CD14-positive monocyte (primary cell): ENCODE data around the gene SLC19A2. TPM values are rescaled to one million over a fixed set of nuclear protein-coding genes. Genes with fewer than 3 reads are reported as not detected.

Source experiments
- DNase-seq, 3 donors: peaks; one replicate each; pipeline ENCODE4 v3.0.0-alpha.2; 2011 to 2022
- H2AFZ ChIP-seq: 2 replicates; pipeline ENCODE4 v1.6.0; 2012; ENCODE audit warnings: mild to moderate bottlenecking, low read depth, low read length, inconsistent platforms; ENCODE audit not compliant: insufficient read depth, poor library complexity, severe bottlenecking
- H3K27ac ChIP-seq, 2 donors: 1 replicate in 1 of 2; 2 replicates in 1 of 2; pipeline ENCODE4 v1.5.1; 2012 to 2013; ENCODE audit warnings: low read length in 2 of 2, control low read depth in 1 of 2, inconsistent platforms in 1 of 2, low read depth in 1 of 2, mild to moderate bottlenecking in 1 of 2
- H3K27me3 ChIP-seq, 2 donors: one replicate each; pipeline versions ENCODE4 v1.6.0 to v1.6.1; 2011 to 2013; ENCODE audit warnings: low read length in 2 of 2; ENCODE audit not compliant: control insufficient read depth in 2 of 2, insufficient read depth in 2 of 2
- H3K36me3 ChIP-seq, 2 donors: replicated peaks in 1 of 2; 1 replicate in 1 of 2; 2 replicates in 1 of 2; pipeline versions ENCODE4 v1.5.1 to v1.6.1; 2012 to 2013; ENCODE audit warnings: low read length in 2 of 2, control low read depth in 1 of 2, inconsistent platforms in 1 of 2, mild to moderate bottlenecking in 1 of 2; ENCODE audit not compliant: insufficient read depth in 2 of 2, control insufficient read depth in 1 of 2
- H3K4me1 ChIP-seq, 2 donors: 1 replicate in 1 of 2; 2 replicates in 1 of 2; pipeline versions ENCODE4 v1.5.1 to v1.6.1; 2012 to 2013; ENCODE audit warnings: low read length in 2 of 2, control low read depth in 1 of 2, inconsistent platforms in 1 of 2, mild to moderate bottlenecking in 1 of 2, moderate library complexity in 1 of 2; ENCODE audit not compliant: insufficient read depth in 2 of 2, control insufficient read depth in 1 of 2
- H3K4me2 ChIP-seq: replicated peaks from 2 replicates; pipeline ENCODE3; 2012; ENCODE audit warnings: low read length, moderate library complexity, mild to moderate bottlenecking; ENCODE audit not compliant: poor library complexity, severe bottlenecking; ENCODE audit errors: extremely low read depth
- H3K4me3 ChIP-seq, 3 experiments: fragments of 200-600 bp in 1 of 3; sonication (generic) in 1 of 3; replicated peaks in 1 of 3; 1 replicate in 2 of 3; 2 replicates in 1 of 3; pipeline ENCODE4 v1.5.1; 2011 to 2013; ENCODE audit warnings: low read length in 3 of 3, mild to moderate bottlenecking in 3 of 3, control low read depth in 2 of 3, low read depth in 2 of 3, inconsistent platforms in 1 of 3, moderate library complexity in 1 of 3
- H3K79me2 ChIP-seq: 2 replicates; pipeline ENCODE4 v1.6.0; 2012; ENCODE audit warnings: mild to moderate bottlenecking, control low read depth, inconsistent platforms, low read length, moderate library complexity; ENCODE audit not compliant: insufficient read depth
- H3K9ac ChIP-seq: 2 replicates; pipeline ENCODE4 v1.6.0; 2017; ENCODE audit warnings: low read length, mild to moderate bottlenecking; ENCODE audit not compliant: insufficient read depth, poor library complexity, severe bottlenecking
- H3K9me3 ChIP-seq, 2 donors: replicated peaks in 1 of 2; 1 replicate in 1 of 2; 2 replicates in 1 of 2; pipeline versions ENCODE4 v1.5.1 to v1.6.1; 2012 to 2013; ENCODE audit warnings: low read length in 2 of 2, control low read depth in 1 of 2; ENCODE audit not compliant: control insufficient read depth in 1 of 2, insufficient read depth in 1 of 2
- H4K20me1 ChIP-seq: 2 replicates; pipeline ENCODE4 v1.6.0; 2012; ENCODE audit warnings: mild to moderate bottlenecking, low read length, control low read depth, moderate library complexity; ENCODE audit not compliant: insufficient read depth
- H3K27ac Mint-ChIP-seq, 7 donors: one replicate each; pipeline ENCODE4 v1.8.0; 2020; ENCODE audit warnings: mild to moderate bottlenecking in 7 of 7, mixed read lengths in 7 of 7, moderate library complexity in 6 of 7, inconsistent platforms in 2 of 7
- H3K27me3 Mint-ChIP-seq, 3 donors: one replicate each; pipeline ENCODE4 v1.8.0; 2021 to 2022; ENCODE audit warnings: low read depth in 3 of 3, mild to moderate bottlenecking in 3 of 3, mixed read lengths in 3 of 3, moderate library complexity in 3 of 3, inconsistent platforms in 1 of 3
- H3K36me3 Mint-ChIP-seq, 2 donors: one replicate each; pipeline ENCODE4 v1.8.0; 2020; ENCODE audit warnings: mixed read lengths in 2 of 2, inconsistent platforms in 1 of 2, mild to moderate bottlenecking in 1 of 2
- H3K4me1 Mint-ChIP-seq: one replicate; pipeline ENCODE4 v1.8.0; 2020; ENCODE audit warnings: mild to moderate bottlenecking, mixed read lengths
- H3K4me3 Mint-ChIP-seq, 2 donors: one replicate each; pipeline ENCODE4 v1.8.0; 2020; ENCODE audit warnings: mild to moderate bottlenecking in 2 of 2, mixed read lengths in 2 of 2, moderate library complexity in 1 of 2
- H3K9me3 Mint-ChIP-seq, 7 donors: one replicate each; pipeline ENCODE4 v1.8.0; 2020 to 2022; ENCODE audit warnings: mixed read lengths in 7 of 7, mild to moderate bottlenecking in 6 of 7, moderate library complexity in 6 of 7, inconsistent platforms in 2 of 7
- CTCF ChIP-seq: fragments of 200-600 bp; IDR thresholded peaks from one replicate; pipeline ENCODE4 v1.8.0; 2022; ENCODE audit warnings: antibody characterized with exemption, mild to moderate bottlenecking
- WGBS: methylation state at CpG from one replicate; pipeline ENCODE4 v1.1.5; 2013; ENCODE audit warnings: missing lambda C conversion rate; ENCODE audit not compliant: insufficient coverage; 5-methylcytosine and 5-hydroxymethylcytosine counted together
- intact Hi-C, 2 donors: fragments of 100-400 bp; cut with micrococcal nuclease; formaldehyde crosslinking; loops; one replicate each; pipeline versions ENCODE4 v1.15.0 to v1.15.1; 2023
- polyA plus RNA-seq, 3 donors: library from polyadenylated mRNA; depleted of rRNA in 1 of 3; unstranded in 2 of 3; stranded (reverse) in 1 of 3; fragments of 300-500 nt in 2 of 3; fragments of >200 nt in 1 of 3; fragmentation: Illumina TruSeq in 2 of 3; gene quantifications; 1 replicate in 2 of 3; 2 replicates in 1 of 3; pipeline ENCODE4 v1.2.3, GENCODE V29; 2012 to 2021

The SLC19A2 gene
- polyA plus RNA-seq, 3 donors, result 0.52 to 3.2 (median 0.81) TPM

- Histone ChIP-seq H3K79me2 (no peaks in the 10 kb centered on the region), H3K4me3 (no peak overlapping the region), H3K27ac (no peak overlapping the region), H3K9me3 (no peaks in the 10 kb centered on the region), H3K36me3 (peaks cover 59 to 74% of the 10 kb centered on the region in 2 donors), H4K20me1 (no peaks in the 10 kb centered on the region), H3K4me1 (peaks cover 6 to 12% of the 10 kb centered on the region in 2 donors), H2AFZ (no peak overlapping the region), H3K27me3 (no peaks in the 10 kb centered on the region), H3K4me2 (no peak overlapping the region), H3K9ac (no peak overlapping the region)
- Mint-ChIP-seq H3K36me3 (peaks cover 69 to 77% of the 10 kb centered on the region in 2 donors), H3K27ac (no peak overlapping the region), H3K9me3 (no peaks in the 10 kb centered on the region), H3K4me3 (no peak overlapping the region), H3K4me1 (peaks cover 8% of the 10 kb centered on the region), H3K27me3 (no peaks in the 10 kb centered on the region)
- no peak for DNase-seq
- intact Hi-C loops, result no loop called here
- no peak for TF ChIP-seq CTCF
These were observed 29.9 kb upstream of the SLC19A2 start for GRCh38 chr1:169515641-169516040.

- Histone ChIP-seq H3K9ac (no peak overlapping the region), H4K20me1 (no peaks in the 10 kb centered on the region), H3K4me3 (no peak overlapping the region), H3K27me3 (no peaks in the 10 kb centered on the region), H3K4me2 (no peak overlapping the region), H3K9me3 (no peaks in the 10 kb centered on the region), H3K4me1 (peaks cover 6 to 12% of the 10 kb centered on the region in 2 donors), H3K27ac (no peak overlapping the region), H2AFZ (no peak overlapping the region), H3K36me3 (peaks cover 49 to 64% of the 10 kb centered on the region in 2 donors), H3K79me2 (no peaks in the 10 kb centered on the region)
- H3K27me3 Mint-ChIP-seq, result no peaks in the 10 kb centered on the region
- peaks cover 8% of the 10 kb centered on the region for H3K4me1 Mint-ChIP-seq
- H3K4me3 Mint-ChIP-seq, result no peak overlapping the region
- intact Hi-C loops, result no loop called here
- no peak for DNase-seq
- peaks cover 61 to 68% of the 10 kb centered on the region in 2 donors for H3K36me3 Mint-ChIP-seq
- H3K9me3 Mint-ChIP-seq, result no peaks in the 10 kb centered on the region
- TF ChIP-seq CTCF, result no peak
- H3K27ac Mint-ChIP-seq, result peak overlapping the region in 1 of 7 donors; percentile 25
- no CpG with 5 or more reads among the region's 2 CpGs for WGBS
These were observed 29.0 kb upstream of the SLC19A2 start for GRCh38 chr1:169514566-169515270.
